ENCODE data around the gene MFSD2B. TPM values are rescaled to one million over a fixed set of nuclear protein-coding genes. Genes with fewer than 3 reads are reported as not detected.
A peak's percentile ranks its signal among the peaks of the same experiment; 100 is the strongest.

MFSD2B gene
- total RNA-seq, 1 experiment from 2014 or later: 0.39 TPM

GRCh38 chr2:24046930-24047702 lies 37.2 kb downstream of the MFSD2B start, which contains the start of gene WDCP:
WDCP (minus strand) TSS chr2:24047391; CDS start chr2:24039494, 7,897 bp downstream.
- BruUV-seq (replicated peaks): TSS peak; percentile 67
- no peaks in the 10 kb centered on the region for H4K20me1 ChIP-seq (ENCODE audit: insufficient read depth)
- H3K9ac ChIP-seq (ENCODE audit: low read length): peak within 1 kb of the TSS; percentile 76
- no peaks in the 10 kb centered on the region for H3K9me3 ChIP-seq (ENCODE audit: control insufficient read depth in 1 of 2, insufficient read depth in 1 of 2, low read depth in 1 of 2, low read length in 2 of 2)
- ChIA-PET RAD21 (ENCODE audit: low non-redundant PET in 1 of 2, low total read pairs in 2 of 2, uncharacterized antibody in 2 of 2, unreplicated experiment in 2 of 2) (interaction anchor here in 1 of 2 experiments (0.7 kb wide), 1 partner anchor 30 kb away, joined by 3 read pairs; no protein-coding TSS in a partner anchor), POLR2A (interaction anchor here (0.6 to 1.6 kb wide), 10 partner anchors 10 to 126 kb away, joined by 3 to 32 read pairs (median 5); partner anchors contain the start of genes ATAD2B, SF3B6 and TP53I3), CTCF (interaction anchor here (0.9 to 1.6 kb wide), 4 partner anchors 38 to 223 kb away, joined by 3 to 8 read pairs (median 4); partner anchors contain the start of genes ATAD2B and TP53I3)
- TF ChIP-seq SP1 (IDR thresholded peaks at IDR 0.05; ENCODE audit: low read depth) (peak; percentile 99), JUND (IDR thresholded peaks at IDR 0.05) (no peak), EGR1 (IDR thresholded peaks at IDR 0.05; ENCODE audit: low read depth) (0 out of 2 replicates have a peak, but pooled peaks have one; percentile 23), CTCF (IDR thresholded peaks at IDR 0.05 in 2 of 3, conservative IDR thresholded peaks at IDR 0.05 in 1 of 3; ENCODE audit: borderline replicate concordance in 1 of 3, insufficient read depth in 1 of 3, low read depth in 2 of 3, low read length in 2 of 3) (no peak), EZH2phosphoT487 (IDR thresholded peaks at IDR 0.05; ENCODE audit: borderline replicate concordance) (no peak), POLR2AphosphoS5 (IDR thresholded peaks at IDR 0.05; ENCODE audit: low read depth, low read length) (peak; percentile 98), ELF1 (IDR thresholded peaks at IDR 0.05; ENCODE audit: borderline replicate concordance, low read depth) (no peak; the same call in 1 of the 2 replicates), POLR2A (IDR thresholded peaks at IDR 0.05; ENCODE audit: borderline replicate concordance, extremely low read depth, insufficient read depth, insufficient read length) (peak; percentile 86), SIN3A (IDR thresholded peaks at IDR 0.05; ENCODE audit: low read depth) (peak; percentile 78), EZH2 (IDR thresholded peaks at IDR 0.05) (no peak)
- TF ChIP-seq, protein P1, sequence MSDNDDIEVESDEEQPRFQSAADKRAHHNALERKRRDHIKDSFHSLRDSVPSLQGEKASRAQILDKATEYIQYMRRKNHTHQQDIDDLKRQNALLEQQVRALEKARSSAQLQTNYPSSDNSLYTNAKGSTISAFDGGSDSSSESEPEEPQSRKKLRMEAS (IDR thresholded peaks at IDR 0.05): peak; percentile 47
- peak within 1 kb of the TSS; percentile 86 to 93 for H3K4me3 ChIP-seq (replicated peaks in 1 of 2; ENCODE audit: low read depth in 1 of 2, low read length in 2 of 2)
- peak within 1 kb of the TSS; percentile 35 for H3K27ac ChIP-seq (ENCODE audit: low read depth, low read length)
- no peaks in the 10 kb centered on the region for H3K9me2 ChIP-seq (ENCODE audit: insufficient read depth)
- H3K4me1 ChIP-seq (ENCODE audit: control insufficient read depth in 1 of 2, insufficient read depth in 2 of 2, low read length in 2 of 2): peaks cover 13 to 30% of the 10 kb centered on the region in 2 experiments
- H3K79me2 ChIP-seq (ENCODE audit: insufficient read depth, low read length): peaks cover 28% of the 10 kb centered on the region
- DNase-seq (ENCODE audit: low read depth, low spot score): peak; percentile 95
- H3K27me3 ChIP-seq (ENCODE audit: insufficient read depth, low read length): no peaks in the 10 kb centered on the region
- intact Hi-C loops (cut with micrococcal nuclease): no loop called here
- H3K4me2 ChIP-seq (ENCODE audit: low read length): peak within 1 kb of the TSS; percentile 90
- peak within 1 kb of the TSS; percentile 68 for H2AFZ ChIP-seq (ENCODE audit: low read depth, low read length, poor library complexity, severe bottlenecking)
- peak; percentile 93 for ATAC-seq
- no peaks in the 10 kb centered on the region for H3K36me3 ChIP-seq (ENCODE audit: control insufficient read depth in 1 of 2, insufficient read depth in 2 of 2, low read length in 2 of 2)

Measured in HCT116 (cell line).